ENCODE measurements around the gene ZSWIM6.

Gene ZSWIM6

DNA sequence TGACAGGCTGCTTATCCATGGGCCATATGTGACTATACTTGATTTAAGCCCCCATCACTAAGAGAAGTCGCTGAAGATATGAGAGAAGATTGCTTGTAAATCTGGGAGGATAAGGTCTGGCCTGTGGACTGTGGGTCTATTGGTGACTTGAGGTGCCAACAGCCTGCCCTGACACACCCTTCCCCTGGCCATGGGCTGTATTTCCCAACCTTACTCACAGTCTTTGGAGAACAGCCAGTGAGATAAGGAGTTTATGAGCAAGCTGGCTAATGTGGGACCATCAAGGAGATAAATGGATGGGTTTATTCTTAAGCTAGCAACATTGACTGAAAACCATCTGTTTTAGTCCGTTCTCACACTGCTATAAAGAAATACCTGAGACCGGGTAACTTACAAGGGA is 231.3 kb downstream of the ZSWIM6 start:
- peak; percentile 33 for DNase-seq

DNA sequence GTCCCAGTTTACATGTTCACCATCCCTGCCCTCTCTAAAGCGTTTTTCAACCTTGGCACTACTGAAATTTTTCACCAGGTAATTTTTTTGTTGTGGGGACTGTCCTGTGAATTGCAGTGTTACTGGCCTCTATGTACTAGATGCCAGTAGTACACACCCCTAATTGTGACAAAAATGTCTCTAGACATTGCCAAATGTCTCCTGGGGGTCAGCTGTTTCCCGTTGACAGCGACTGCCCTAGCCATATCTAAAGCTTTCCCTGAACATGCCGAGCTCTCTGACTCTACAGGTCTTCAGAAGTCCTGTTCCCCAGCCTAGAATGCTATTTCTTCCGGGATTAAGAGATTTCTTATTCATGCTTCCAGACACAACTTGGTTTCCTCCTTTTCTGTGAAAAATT is 235.3 kb downstream of the ZSWIM6 start:
- DNase-seq = no peak

DNA sequence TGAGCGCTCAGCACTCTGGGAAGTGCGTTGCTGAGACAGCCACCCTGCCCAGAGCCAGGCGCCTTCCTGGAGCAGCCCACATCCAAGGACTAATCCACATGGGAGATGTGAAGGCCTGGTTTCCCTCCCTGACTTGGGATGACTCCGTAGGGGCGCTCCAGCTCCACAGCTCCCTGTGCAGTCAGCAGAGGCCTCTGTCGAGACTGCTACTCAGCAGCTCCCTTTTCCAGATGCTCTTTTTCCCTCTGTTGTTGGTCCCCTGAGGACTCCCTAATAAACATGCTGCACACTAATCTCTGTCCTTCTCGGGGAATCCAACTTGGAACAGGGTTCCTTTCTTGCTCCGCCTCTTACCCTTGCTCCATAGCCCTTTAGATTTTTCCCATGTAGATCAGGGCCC is 237.3 kb downstream of the ZSWIM6 start:
- no peak for DNase-seq

DNA sequence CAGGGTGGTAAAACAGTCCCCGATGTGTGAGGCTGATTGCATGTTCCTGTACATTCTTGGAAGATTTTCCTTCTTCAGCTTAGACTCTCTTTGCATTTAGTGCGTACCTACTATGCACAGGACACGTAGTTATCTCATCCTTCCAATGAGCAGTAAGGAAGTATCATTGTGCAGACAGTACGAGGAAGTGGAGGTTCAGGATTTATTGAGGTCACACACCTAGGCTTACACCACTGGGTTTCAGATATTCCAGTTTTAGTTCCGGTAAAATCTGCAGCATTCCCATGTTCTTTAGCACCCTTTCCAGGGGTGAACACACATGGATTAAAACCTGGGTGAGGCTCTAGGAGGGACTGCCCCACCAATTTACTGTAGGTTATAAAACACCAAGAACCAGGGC is 238.7 kb downstream of the ZSWIM6 start:
- DNase-seq = no peak

DNA sequence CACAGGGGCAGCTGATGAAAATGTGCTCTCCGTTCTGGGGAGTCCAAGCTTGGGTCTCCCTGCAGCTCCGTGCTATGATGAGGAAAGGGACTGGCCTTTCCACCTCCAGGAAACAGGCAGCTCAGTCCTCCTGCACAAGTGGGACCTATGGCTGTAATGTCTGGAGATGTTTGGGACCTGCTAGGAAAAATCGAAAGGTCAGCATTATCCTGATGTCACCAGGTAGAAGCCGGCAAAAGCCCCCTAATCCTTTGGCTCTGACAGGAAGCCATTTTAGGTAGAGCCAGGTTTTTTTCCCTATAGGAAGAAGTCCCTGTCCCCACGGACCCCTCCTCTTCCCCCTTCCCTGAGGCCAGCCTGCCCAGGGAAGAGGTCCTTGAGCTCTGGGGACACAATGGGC is 240.9 kb downstream of the ZSWIM6 start:
- DNase-seq = no peak

DNA sequence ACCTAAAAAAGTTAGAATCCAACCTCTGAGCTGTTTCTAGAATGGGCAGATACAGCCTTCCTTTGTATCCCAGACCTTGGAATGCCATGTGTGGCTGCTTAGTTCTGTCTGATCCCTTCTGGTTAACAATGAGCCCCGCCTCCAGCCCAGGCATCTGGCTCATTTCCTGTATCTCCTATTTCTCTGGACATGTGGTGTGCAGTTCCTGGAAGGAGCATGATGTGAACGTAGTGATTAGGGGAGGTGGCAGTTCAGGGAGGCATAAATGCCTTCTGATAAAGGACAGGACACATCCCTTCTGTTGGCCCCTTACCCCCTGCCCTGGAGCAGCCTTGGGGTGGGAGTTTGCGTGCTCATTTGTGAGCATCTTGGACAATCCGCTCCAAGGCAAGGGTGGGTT is 243.0 kb downstream of the ZSWIM6 start:
- peak; percentile 80 for DNase-seq

DNA sequence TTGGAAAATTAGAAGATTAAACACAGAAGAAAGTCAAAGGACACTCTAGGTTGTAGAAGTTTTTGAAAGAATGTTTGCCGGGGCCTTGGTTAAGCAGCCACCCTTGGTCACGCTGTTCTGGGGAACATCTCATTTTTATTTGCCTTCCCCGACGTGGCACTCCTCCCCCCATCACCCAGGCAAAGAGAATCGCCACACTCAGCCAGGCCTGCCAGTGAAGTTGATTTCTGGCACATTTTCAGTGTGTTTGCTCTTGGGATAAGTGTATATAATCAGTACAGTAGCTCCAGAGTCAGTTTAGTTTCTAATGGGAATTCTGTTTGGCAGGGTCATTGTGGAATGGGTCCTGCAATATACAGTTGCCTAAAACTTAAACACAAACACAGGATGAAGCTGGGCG is 243.5 kb downstream of the ZSWIM6 start:
- no peak for DNase-seq

DNA sequence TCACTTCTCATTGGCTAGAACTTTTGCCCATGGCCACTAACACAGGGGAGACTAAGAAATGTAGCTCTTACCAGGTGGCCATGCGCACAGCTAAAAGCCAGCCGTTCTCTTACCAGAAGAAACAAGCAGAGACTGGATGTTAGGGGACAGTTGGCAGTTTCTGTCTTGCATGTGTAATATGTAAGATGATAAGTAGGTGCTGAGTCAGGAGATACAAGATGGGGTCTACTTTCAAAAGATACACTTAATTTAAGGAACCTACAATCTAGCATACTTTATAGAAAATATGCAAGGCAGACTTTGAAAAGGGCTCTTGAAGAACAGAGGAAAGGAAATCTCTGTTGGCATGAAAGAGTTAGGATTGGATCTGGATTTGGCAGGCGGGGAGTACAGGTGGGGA is 244.5 kb downstream of the ZSWIM6 start:
- DNase-seq = peak; percentile 27

DNA sequence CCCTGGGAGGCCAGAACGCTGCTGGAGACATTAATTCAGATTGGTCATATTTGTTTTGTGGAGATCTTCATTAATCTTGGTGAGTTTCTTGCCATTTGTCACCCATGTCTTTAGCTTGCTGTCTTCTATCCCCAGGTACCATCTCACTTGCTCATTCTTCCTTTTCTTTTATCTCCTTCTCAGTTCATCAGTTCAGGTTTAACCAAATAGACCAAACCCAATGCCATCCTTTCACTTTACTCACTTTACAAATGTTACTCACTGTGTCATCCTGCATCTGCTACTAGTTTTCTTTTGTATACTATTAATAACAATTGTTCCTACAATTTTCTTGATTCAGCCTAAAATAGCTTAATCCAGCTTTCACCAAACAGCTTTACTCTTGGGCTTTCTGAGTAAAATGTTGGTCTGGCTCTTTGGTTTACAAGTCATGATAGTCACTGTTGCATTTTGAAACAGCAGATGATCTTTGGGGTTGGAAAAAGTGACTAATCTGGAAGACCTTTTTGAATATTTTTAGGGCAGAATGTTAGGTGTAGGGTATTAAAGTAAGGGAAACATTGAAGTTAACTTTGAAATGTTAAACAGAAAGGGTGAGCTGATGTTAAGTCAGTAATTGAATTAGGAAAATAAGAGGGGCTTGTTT is 246.9 kb downstream of the ZSWIM6 start:
- DNase-seq = peak; percentile 3

DNA sequence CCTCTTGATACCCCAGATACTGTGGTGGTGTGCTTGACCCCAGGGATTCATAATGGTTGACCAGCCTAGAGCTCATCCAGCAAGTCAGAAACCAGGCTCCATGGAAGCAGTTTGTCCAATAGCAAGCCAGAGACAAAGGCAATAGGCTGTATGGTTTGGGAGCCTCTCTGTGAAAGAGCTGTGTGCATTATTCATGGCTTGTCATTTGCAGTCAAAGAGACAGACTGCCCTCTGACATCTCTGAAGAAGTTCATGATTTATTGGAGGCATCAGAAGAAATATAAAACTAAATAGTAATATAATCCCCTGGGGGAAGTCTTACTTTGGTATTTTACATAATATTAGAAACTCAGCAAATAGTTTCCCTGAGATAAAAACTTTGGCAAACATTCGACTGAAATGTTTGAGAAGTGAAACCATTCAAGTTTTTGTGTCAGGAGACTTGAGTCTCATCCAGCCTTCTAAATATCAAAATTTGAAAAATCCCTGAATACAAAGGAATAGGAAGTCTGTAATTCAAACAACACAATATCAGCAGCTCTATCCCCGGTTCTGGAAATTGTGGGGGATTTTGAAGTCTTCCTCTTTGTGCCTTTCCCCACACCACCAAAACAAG is 250.3 kb downstream of the ZSWIM6 start:
- no peak for DNase-seq

DNA sequence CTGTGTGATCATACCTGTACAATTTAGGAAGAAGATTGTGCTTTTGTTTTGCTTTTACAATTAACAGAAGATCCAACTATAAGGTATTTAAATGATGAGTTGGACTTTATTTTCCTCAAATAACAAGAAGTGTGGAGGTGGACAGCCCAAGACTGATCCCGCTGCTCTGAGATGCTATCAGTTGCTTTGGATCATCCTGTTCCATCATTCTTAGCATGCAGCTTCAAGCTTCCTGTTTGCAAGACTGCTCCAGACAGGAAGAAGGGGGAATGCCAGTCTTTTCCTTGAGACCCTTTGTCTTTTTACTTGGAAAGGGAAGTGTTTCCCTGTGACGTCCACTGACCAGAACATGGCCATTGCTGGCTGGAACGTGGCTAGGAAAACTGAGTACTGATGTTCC is 250.8 kb downstream of the ZSWIM6 start:
- no peak for DNase-seq

DNA sequence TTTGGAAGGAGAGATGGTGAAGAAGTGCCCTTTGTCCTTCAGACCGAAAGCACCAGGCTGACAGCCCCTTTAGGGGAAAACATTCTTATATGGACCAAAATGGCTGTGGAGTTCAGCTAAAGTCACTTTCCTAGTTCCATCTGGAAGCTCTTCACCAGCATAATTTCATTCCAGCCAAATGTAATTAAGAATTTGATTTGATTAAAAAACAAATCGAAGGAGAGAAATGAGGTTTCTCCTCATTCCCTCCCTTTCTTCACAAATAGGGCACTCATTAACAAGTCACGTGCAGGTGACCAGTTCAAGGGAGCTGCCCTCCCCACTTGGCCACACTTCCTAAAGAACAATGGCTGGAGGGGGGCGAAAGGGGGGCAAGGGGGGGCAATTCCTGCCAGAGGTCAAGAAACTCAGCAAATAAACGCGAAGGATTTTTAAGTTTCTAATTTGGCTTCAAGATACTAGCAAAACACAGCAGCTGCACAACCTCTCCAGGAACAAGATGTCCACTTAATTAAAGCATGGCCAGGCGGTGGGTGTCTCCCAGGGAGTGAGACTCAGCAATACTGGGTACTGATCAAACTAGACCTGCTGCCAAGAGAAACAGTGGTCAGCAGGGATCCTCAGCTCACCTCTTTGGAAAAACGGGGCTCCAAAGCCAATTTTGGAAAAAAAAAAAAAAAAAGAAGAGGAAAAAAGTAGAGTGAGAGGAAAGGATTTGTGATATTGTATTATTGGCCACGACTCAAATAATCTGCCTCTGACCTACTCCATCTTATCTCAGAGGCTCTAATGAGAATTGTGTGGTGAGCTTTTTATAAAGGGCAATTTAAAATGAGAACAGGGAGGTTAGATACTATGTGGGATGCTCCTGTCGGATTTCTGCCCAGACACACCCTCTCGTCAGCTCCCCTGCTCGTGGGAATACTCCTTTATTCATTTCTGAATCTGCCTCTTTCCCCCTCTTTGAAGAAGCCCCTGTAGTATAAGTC is 254.3 kb downstream of the ZSWIM6 start:
- no peak for DNase-seq

DNA sequence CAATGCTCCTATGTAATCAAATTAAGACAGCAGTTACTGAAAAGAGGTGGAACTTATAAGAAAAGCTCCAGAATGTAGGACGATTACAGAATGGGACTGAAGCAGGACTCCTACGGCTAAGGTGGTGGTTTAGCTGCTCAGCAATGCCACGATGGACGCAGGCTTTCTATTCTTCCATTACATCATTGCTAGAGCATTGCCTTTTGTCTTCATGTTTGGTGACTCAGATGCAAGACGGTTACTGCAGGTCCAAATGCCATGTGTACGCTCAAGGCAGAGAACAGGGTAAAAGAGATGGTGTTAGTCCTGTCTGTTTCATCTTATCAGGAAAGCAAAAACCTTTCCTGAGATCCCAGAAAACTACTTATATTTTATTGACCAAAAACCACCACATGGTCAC is 255.1 kb downstream of the ZSWIM6 start:
- no peak for DNase-seq

DNA sequence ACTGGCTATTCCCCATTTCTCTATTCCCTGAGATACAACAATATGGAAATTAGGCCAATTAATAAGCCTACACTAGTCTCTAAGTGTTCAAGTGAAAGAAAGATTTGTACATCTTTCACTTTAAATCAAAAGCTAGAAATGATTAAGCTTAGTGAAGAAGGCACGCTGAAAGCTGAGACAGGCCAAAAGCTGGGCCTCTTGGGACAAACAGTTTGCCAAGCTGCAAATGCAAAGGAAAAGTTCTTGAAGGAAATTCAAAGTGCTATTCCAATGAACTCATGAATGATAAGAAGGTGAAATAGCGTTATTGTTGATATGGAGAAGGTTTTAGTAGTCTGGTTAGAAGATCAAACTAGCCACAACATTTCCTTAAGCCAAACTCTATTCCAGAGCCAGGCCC is 256.2 kb downstream of the ZSWIM6 start:
- DNase-seq = no peak

DNA sequence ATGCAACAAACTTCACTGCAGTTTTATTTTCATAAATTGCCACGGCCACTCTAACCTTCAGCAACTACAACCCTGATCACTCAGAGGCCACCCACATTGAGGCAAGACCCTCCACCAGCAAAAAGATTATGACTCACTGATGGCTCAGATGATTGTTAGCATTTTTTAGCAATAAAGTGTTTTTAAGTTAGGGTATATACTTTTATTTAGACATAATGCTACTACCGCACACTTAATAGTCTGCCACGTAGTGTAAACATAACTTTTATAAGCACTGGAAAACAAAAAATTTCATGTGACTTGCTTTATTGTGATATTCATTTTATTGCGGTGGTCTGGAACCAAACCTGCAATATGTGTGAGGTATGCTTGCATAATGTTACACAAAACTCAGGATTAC is 257.9 kb downstream of the ZSWIM6 start:
- no peak for DNase-seq

DNA sequence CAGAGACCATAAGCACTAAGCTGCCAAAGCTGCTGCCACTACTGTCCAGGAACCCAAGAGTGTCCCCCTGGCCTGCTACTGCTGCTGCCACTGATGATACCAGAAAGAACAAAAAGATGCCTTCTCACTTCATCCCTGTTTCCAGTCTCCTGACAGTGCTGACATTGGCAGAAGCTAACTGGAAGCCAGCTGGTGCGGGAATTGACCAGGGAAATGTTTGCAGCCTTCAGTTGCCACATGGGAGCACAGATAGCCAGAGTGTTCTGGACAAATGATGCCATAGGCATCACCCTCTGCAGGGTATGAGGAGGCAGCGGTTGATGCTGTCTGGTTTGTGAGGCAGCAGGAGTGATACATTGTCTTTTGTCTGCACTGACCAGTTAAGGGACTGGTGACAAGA is 258.4 kb downstream of the ZSWIM6 start:
- no peak for DNase-seq

DNA sequence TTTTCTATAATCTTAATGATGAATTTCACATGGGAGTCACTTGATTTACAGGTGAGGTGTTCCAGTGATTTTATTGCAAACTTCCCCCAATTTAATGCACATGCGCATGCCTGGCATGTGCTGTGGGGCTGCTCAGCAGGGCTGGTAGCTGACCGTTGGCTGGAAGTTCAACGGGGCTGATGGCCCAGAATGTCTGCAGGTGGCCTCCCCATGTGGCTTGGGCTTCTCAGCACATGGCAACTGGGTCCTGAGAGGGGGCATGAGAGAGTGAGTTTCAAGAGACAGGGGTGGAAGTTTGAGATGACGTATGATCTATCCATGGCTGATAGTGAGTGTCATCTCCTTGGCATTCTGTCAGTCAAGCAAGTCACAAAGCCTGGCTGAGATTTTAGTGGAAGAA is 259.8 kb downstream of the ZSWIM6 start:
- DNase-seq = no peak

DNA sequence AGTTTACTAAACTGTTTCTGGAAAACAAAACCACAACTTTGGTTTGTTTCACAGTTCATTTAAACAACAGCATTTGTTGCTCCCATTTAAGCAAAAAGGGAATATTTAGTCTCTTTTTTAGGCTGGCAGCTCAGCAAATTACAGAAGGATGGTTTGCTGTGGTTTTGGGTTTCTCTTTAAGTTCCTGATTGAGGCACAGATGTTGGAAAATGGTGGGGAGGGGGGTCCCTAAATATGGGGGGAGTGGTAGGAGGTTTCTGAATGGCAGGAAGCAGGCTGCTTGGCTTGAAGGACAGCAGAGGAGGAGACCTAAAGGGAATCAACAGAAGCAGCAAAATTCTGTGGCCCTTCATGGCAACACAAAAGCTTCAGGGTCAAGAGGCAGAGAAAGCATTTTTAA is 263.4 kb downstream of the ZSWIM6 start:
- DNase-seq = no peak
